GM23248 (cell line): Measurements from ENCODE around the gene SEPTIN3. TPM values are rescaled to one million over a fixed set of nuclear protein-coding genes. Genes with fewer than 3 reads are reported as not detected.

Experiments
- DNase-seq: peaks from one replicate; pipeline ENCODE4 v3.0.0-alpha.2; 2015
- H2AFZ ChIP-seq: fragments of 200-600 bp; sonication (generic); 2 replicates; pipeline ENCODE4 v1.6.1; 2016; ENCODE audit warnings: antibody characterized with exemption
- H3F3A ChIP-seq: fragments of 200-600 bp; sonication (generic); 2 replicates; pipeline ENCODE4 v1.6.1; 2016; ENCODE audit warnings: mild to moderate bottlenecking, antibody characterized with exemption, mixed run types; ENCODE audit not compliant: insufficient read depth
- H3K27ac ChIP-seq: fragments of 200-600 bp; sonication (generic); 2 replicates; pipeline ENCODE4 v1.5.1; 2016; ENCODE audit warnings: mild to moderate bottlenecking
- H3K27me3 ChIP-seq: fragments of 200-600 bp; sonication (generic); replicated peaks from 2 replicates; pipeline ENCODE4 v1.6.1; 2016; ENCODE audit warnings: mild to moderate bottlenecking; ENCODE audit not compliant: insufficient read depth
- H3K36me3 ChIP-seq: fragments of 200-600 bp; sonication (generic); 2 replicates; pipeline ENCODE4 v1.6.1; 2016; ENCODE audit warnings: low read depth, mild to moderate bottlenecking
- H3K4me1 ChIP-seq: fragments of 200-600 bp; sonication (generic); 2 replicates; pipeline ENCODE4 v1.6.1; 2016; ENCODE audit warnings: mild to moderate bottlenecking; ENCODE audit not compliant: insufficient read depth
- H3K4me2 ChIP-seq: fragments of 200-600 bp; sonication (generic); one replicate; pipeline ENCODE4 v1.6.1; 2016; ENCODE audit warnings: mild to moderate bottlenecking; ENCODE audit not compliant: unreplicated experiment
- H3K4me3 ChIP-seq: fragments of 200-600 bp; sonication (generic); 2 replicates; pipeline ENCODE4 v1.5.1; 2016; ENCODE audit warnings: mild to moderate bottlenecking
- H3K79me2 ChIP-seq: fragments of 200-600 bp; sonication (generic); 2 replicates; pipeline ENCODE4 v1.6.1; 2016; ENCODE audit warnings: mild to moderate bottlenecking; ENCODE audit not compliant: insufficient read depth
- H3K9ac ChIP-seq: fragments of 200-600 bp; sonication (generic); 2 replicates; pipeline ENCODE4 v1.6.1; 2016; ENCODE audit warnings: mild to moderate bottlenecking
- H3K9me2 ChIP-seq: fragments of 200-600 bp; sonication (generic); 2 replicates; pipeline ENCODE4 v1.6.1; 2016; ENCODE audit warnings: mixed run types, mild to moderate bottlenecking, moderate library complexity; ENCODE audit not compliant: insufficient read depth
- H3K9me3 ChIP-seq: fragments of 200-600 bp; sonication (generic); one replicate; pipeline ENCODE4 v1.6.1; 2017; ENCODE audit warnings: low read depth
- H4K20me1 ChIP-seq: fragments of 200-600 bp; sonication (generic); 2 replicates; pipeline ENCODE4 v1.6.0; 2016; ENCODE audit not compliant: insufficient read depth
- EZH2 ChIP-seq: fragments of 200-600 bp; sonication (generic); IDR thresholded peaks from 2 replicates; pipeline ENCODE4 v1.6.1; 2018; ENCODE audit warnings: antibody characterized with exemption, mild to moderate bottlenecking; ENCODE audit not compliant: insufficient read depth, poor library complexity, severe bottlenecking
- EZH2phosphoT487 ChIP-seq: fragments of 200-600 bp; sonication (generic); IDR thresholded peaks from 2 replicates; pipeline ENCODE4 v1.6.1; 2018; ENCODE audit warnings: antibody characterized with exemption, moderate library complexity, mild to moderate bottlenecking, low read depth; ENCODE audit not compliant: insufficient read depth
- WGBS, 2 experiments: methylation state at CpG; one replicate each; pipeline ENCODE4 v1.1.6; 2015 to 2017; ENCODE audit warnings: low lambda C conversion rate in 2 of 2, low coverage in 1 of 2; ENCODE audit errors: missing lambda C conversion rate in 2 of 2; 5-methylcytosine and 5-hydroxymethylcytosine counted together
- in situ Hi-C: fragments of 300-500 bp; cut with MboI; formaldehyde crosslinking; loops from 2 replicates; pipeline ENCODE4 v1.15.0; 2020
- polyA plus RNA-seq: library from polyadenylated mRNA; unstranded; fragments of >200 nt; fragmentation: Nextera tagmentation; extraction: Ambion mirVana; gene quantifications from 2 replicates; pipeline ENCODE4 v1.2.1, GENCODE V29; 2016
- total RNA-seq: library from RNA; depleted of rRNA; stranded (reverse); fragments of >200 nt; shearing (Covaris generic); gene quantifications from 2 replicates; pipeline ENCODE4 v1.2.3, GENCODE V29; 2014

The SEPTIN3 gene
- total and polyA plus RNA-seq, 2 experiments from 2014 or later: 0.06 TPM; not detected in 1

- peaks cover 4% of the 10 kb centered on the region; the same call in 1 of the 2 replicates for H3K9me2 ChIP-seq
- H2AFZ ChIP-seq: peak within 1 kb of the TSS; percentile 92
- in situ Hi-C loops: no loop called here
- 23 to 37% methylated on average over 44 to 71 of the region's 71 CpGs for WGBS, 2 experiments
- H3K4me2 ChIP-seq: peak within 1 kb of the TSS; percentile 45
- peak within 1 kb of the TSS; percentile 68 for H3K9ac ChIP-seq
- TF ChIP-seq EZH2phosphoT487: no peak
- no peak for TF ChIP-seq EZH2
- H3K79me2 ChIP-seq: no peaks in the 10 kb centered on the region
- peak; percentile 88 for DNase-seq
- no peaks in the 10 kb centered on the region for H4K20me1 ChIP-seq
- H3K36me3 ChIP-seq: no peaks in the 10 kb centered on the region
- H3K4me1 ChIP-seq: no peaks in the 10 kb centered on the region
- H3F3A ChIP-seq: no peaks in the 10 kb centered on the region
- no peaks in the 10 kb centered on the region for H3K27me3 ChIP-seq
- no peak within 1 kb of the TSS for H3K27ac ChIP-seq
- H3K4me3 ChIP-seq: peak within 1 kb of the TSS; percentile 72
- H3K9me3 ChIP-seq: no peaks in the 10 kb centered on the region
These were observed 29.4 kb downstream of the SEPTIN3 start, which contains the start of gene WBP2NL for GRCh38 chr22:41998361-41999261. TSS of gene WBP2NL (plus strand) at chr22:41998788. CDS start at chr22:41998819, 31 bp downstream.

- Histone ChIP-seq H3K9me3 (no peaks in the 10 kb centered on the region), H2AFZ (no peak overlapping the region), H3K4me2 (no peak overlapping the region), H3K27me3 (no peaks in the 10 kb centered on the region), H3K36me3 (no peaks in the 10 kb centered on the region), H3K79me2 (no peaks in the 10 kb centered on the region), H3K9me2 (peaks cover 4% of the 10 kb centered on the region; the same call in 1 of the 2 replicates), H3K4me3 (no peak overlapping the region), H4K20me1 (no peaks in the 10 kb centered on the region), H3F3A (no peaks in the 10 kb centered on the region), H3K27ac (no peak overlapping the region), H3K4me1 (no peaks in the 10 kb centered on the region), H3K9ac (no peak overlapping the region)
- WGBS, 2 experiments: 94 to 96% methylated on average over 8 of the region's 8 CpGs
- in situ Hi-C loops: no loop called here
- no peak for DNase-seq
- TF ChIP-seq EZH2 (no peak), EZH2phosphoT487 (no peak)
These were observed 31.2 kb downstream of the SEPTIN3 start for GRCh38 chr22:42000466-42000865.

- Histone ChIP-seq H3F3A (no peaks in the 10 kb centered on the region), H3K9ac (no peak overlapping the region), H2AFZ (no peak overlapping the region), H3K27ac (no peak overlapping the region), H4K20me1 (no peaks in the 10 kb centered on the region), H3K79me2 (no peaks in the 10 kb centered on the region), H3K4me1 (no peaks in the 10 kb centered on the region), H3K9me2 (peaks cover 4% of the 10 kb centered on the region; the same call in 1 of the 2 replicates), H3K36me3 (no peaks in the 10 kb centered on the region), H3K4me3 (no peak overlapping the region), H3K4me2 (no peak overlapping the region), H3K9me3 (no peaks in the 10 kb centered on the region), H3K27me3 (no peaks in the 10 kb centered on the region)
- peak; percentile 20 for DNase-seq
- no peak for TF ChIP-seq EZH2phosphoT487
- TF ChIP-seq EZH2: no peak
- in situ Hi-C loops: no loop called here
- WGBS, 2 experiments: 79 to 82% methylated on average over 8 of the region's 8 CpGs
These were observed 31.9 kb downstream of the SEPTIN3 start for GRCh38 chr22:42001121-42001520.

GRCh38 chr22:42001706-42002105 lies 32.5 kb downstream of the SEPTIN3 start:
- 97% methylated on average over 12 of the region's 12 CpGs for WGBS, 2 experiments
- H3K4me1 ChIP-seq: no peaks in the 10 kb centered on the region
- peaks cover 4% of the 10 kb centered on the region; the same call in 1 of the 2 replicates for H3K9me2 ChIP-seq
- H2AFZ ChIP-seq: no peak overlapping the region
- H3K36me3 ChIP-seq: no peaks in the 10 kb centered on the region
- H3F3A ChIP-seq: no peaks in the 10 kb centered on the region
- no peak for DNase-seq
- no peaks in the 10 kb centered on the region for H3K79me2 ChIP-seq
- no peak overlapping the region for H3K9ac ChIP-seq
- H3K27me3 ChIP-seq: no peaks in the 10 kb centered on the region
- TF ChIP-seq EZH2phosphoT487 (no peak), EZH2 (no peak)
- no peak overlapping the region for H3K27ac ChIP-seq
- in situ Hi-C loops: no loop called here
- H4K20me1 ChIP-seq: no peaks in the 10 kb centered on the region
- H3K4me3 ChIP-seq: no peak overlapping the region
- H3K4me2 ChIP-seq: no peak overlapping the region
- no peaks in the 10 kb centered on the region for H3K9me3 ChIP-seq
